ENCODE results near the gene MYL7. TPM values are rescaled to one million over a fixed set of nuclear protein-coding genes. Genes with fewer than 3 reads are reported as not detected.

Gene MYL7
- total RNA-seq, 1 donor from 2014 or later, result 1.6 TPM

DNA sequence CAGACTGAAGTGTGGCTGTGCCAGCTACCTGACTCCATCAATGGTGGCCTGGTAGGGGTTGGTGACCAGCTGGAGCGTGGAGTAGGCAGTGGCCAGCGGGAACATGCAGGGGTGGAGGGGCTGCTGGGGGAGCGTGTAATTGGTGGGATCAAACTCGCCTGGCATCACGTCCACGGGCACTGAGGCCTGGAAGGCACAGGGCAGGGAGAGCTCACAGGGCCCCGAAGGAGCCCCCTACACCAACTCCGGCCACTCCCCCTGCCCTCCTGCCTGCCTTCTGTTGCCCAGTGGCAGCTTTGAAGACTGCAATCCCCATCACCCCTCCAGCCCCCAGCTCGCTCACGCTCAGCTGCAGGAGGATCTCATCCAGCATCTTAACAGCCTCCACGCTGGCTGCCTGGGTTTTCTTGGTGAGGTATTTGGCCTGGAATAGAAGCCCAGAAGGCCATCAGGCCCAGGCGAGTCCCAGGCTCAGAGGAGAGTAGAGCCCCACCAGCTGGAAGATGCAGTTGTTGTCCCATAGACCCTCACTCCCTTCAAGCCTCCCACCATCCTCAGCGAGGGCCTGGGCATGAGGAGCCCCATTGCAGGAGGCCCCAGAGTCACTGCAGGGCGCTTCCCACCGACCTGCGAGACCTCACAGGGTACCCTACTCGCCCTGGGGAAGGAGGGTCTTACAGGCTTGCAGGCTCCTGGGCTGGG lies 24.9 kb downstream of the MYL7 start:
- no peak for DNase-seq (ENCODE audit: extremely low spot score, unreplicated experiment)
- Mint-ChIP-seq H3K36me3 (peaks cover 26% of the 10 kb centered on the region), H3K27ac (no peak overlapping the region), H3K9me3 (no peaks in the 10 kb centered on the region), H3K4me1 (ENCODE audit: unreplicated experiment) (peaks cover 13% of the 10 kb centered on the region), H3K27me3 (no peaks in the 10 kb centered on the region), H3K4me3 (no peak overlapping the region)
- TF ChIP-seq, protein P1, sequence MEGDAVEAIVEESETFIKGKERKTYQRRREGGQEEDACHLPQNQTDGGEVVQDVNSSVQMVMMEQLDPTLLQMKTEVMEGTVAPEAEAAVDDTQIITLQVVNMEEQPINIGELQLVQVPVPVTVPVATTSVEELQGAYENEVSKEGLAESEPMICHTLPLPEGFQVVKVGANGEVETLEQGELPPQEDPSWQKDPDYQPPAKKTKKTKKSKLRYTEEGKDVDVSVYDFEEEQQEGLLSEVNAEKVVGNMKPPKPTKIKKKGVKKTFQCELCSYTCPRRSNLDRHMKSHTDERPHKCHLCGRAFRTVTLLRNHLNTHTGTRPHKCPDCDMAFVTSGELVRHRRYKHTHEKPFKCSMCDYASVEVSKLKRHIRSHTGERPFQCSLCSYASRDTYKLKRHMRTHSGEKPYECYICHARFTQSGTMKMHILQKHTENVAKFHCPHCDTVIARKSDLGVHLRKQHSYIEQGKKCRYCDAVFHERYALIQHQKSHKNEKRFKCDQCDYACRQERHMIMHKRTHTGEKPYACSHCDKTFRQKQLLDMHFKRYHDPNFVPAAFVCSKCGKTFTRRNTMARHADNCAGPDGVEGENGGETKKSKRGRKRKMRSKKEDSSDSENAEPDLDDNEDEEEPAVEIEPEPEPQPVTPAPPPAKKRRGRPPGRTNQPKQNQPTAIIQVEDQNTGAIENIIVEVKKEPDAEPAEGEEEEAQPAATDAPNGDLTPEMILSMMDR (conservative IDR thresholded peaks at IDR 0.05), result no peak

DNA sequence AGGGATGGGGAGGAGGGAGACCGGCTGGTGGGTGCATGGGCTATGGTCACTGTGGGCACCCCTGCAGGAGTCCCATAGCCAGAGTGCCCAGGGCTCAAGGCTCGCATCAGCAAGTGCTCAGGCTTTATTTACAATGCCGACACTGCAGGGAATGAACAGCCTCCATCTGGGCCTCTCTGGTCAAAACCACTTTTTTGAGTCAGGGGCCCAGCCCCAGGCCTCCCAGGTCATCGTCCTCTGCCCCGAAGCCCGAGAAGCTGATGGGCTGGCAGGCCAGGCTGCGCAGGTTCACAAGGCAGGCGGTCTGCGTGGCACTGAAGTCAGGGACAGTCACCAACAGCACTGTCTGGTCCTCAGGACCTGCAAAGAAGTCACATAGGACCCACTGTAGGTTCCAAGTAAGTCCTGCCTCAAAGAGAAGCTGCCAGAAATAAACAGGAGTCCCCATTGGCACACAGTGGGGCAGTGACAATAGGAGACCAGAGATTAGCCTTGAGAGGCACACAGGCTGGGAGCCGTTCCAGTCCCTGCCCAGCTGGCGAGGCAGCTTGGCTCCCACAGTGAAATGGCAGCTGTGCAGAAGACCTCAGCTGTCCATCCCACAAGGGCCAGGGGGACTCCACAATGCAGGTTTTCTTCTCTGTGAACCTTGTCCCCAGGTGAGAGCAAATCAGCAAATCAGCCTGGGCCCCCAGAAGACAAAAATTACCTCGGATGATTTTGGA lies 26.4 kb downstream of the MYL7 start:
- DNase-seq (ENCODE audit: extremely low spot score, unreplicated experiment), result no peak
- Mint-ChIP-seq H3K36me3 (peaks cover 12% of the 10 kb centered on the region), H3K27me3 (no peaks in the 10 kb centered on the region), H3K27ac (no peak overlapping the region), H3K4me1 (ENCODE audit: unreplicated experiment) (peaks cover 2% of the 10 kb centered on the region), H3K4me3 (no peak overlapping the region), H3K9me3 (no peaks in the 10 kb centered on the region)
- TF ChIP-seq, protein P1 (conservative IDR thresholded peaks at IDR 0.05), result no peak

GRCh38 chr7:44113764-44114354 lies 27.3 kb downstream of the MYL7 start:
- H3K9me3 Mint-ChIP-seq, result no peaks in the 10 kb centered on the region
- TF ChIP-seq, protein P1 (conservative IDR thresholded peaks at IDR 0.05), result no peak
- no peak overlapping the region for H3K27ac Mint-ChIP-seq
- peaks cover 4% of the 10 kb centered on the region for H3K36me3 Mint-ChIP-seq
- no peaks in the 10 kb centered on the region for H3K27me3 Mint-ChIP-seq
- no peaks in the 10 kb centered on the region for H3K4me1 Mint-ChIP-seq (ENCODE audit: unreplicated experiment)
- H3K4me3 Mint-ChIP-seq, result no peak overlapping the region
- no peak for DNase-seq (ENCODE audit: extremely low spot score, unreplicated experiment)

DNA sequence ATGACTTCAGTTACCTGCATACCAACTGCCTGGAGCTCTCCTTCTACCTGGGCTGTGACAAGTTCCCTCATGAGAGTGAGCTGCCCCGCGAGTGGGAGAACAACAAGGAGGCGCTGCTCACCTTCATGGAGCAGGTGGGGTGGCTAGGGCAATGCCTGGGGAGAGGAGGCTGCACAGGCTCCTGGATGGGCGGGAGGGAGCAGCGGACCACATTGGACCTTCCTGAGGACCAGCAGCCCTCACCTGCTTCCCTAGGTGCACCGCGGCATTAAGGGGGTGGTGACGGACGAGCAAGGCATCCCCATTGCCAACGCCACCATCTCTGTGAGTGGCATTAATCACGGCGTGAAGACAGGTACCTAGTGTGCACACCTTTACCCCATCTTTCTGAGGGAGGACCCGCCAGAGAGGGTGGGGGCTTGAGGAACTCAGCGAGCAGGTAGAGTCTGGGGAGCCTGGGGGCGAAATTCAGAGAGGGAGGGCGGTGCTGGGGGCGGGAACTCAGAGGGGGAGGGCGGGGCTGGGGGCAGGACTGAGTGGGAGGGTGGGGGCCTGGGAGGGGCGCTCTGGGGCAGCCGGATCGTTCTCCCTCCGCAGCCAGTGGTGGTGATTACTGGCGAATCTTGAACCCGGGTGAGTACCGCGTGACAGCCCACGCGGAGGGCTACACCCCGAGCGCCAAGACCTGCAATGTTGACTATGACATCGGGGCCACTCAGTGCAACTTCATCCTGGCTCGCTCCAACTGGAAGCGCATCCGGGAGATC lies 28.0 kb downstream of the MYL7 start:
- H3K4me3 Mint-ChIP-seq, result no peak overlapping the region
- H3K36me3 Mint-ChIP-seq, result peaks cover 3% of the 10 kb centered on the region
- TF ChIP-seq, protein P1 (conservative IDR thresholded peaks at IDR 0.05), result no peak
- H3K27ac Mint-ChIP-seq, result no peak overlapping the region
- H3K27me3 Mint-ChIP-seq, result no peaks in the 10 kb centered on the region
- no peaks in the 10 kb centered on the region for H3K4me1 Mint-ChIP-seq (ENCODE audit: unreplicated experiment)
- DNase-seq (ENCODE audit: extremely low spot score, unreplicated experiment), result no peak
- no peaks in the 10 kb centered on the region for H3K9me3 Mint-ChIP-seq

- DNase-seq (ENCODE audit: extremely low spot score, unreplicated experiment), result no peak
- Mint-ChIP-seq H3K36me3 (no peaks in the 10 kb centered on the region), H3K9me3 (no peaks in the 10 kb centered on the region), H3K27me3 (no peaks in the 10 kb centered on the region), H3K27ac (no peak overlapping the region), H3K4me3 (no peak overlapping the region), H3K4me1 (ENCODE audit: unreplicated experiment) (no peaks in the 10 kb centered on the region)
- TF ChIP-seq, protein P1 (conservative IDR thresholded peaks at IDR 0.05), result no peak
Measured at GRCh38 chr7:44112231-44112996, 28.7 kb downstream of the MYL7 start.

Data from type B pancreatic cell (in vitro differentiated cells).